Hepatocyte (in vitro differentiated cells): ENCODE results near the gene NKAIN2.

ENCODE experiments used
- CTCF ChIP-seq: fragments of 200-600 bp; sonication (generic); IDR thresholded peaks from 2 replicates; pipeline ENCODE4 v1.5.1; 2016; ENCODE audit warnings: antibody characterized with exemption, mild to moderate bottlenecking; ENCODE audit not compliant: poor library complexity
- EZH2 ChIP-seq: fragments of 200-600 bp; sonication (generic); IDR thresholded peaks from 2 replicates; pipeline ENCODE4 v1.6.1; 2016; ENCODE audit warnings: antibody characterized with exemption, mild to moderate bottlenecking, borderline replicate concordance

DNA sequence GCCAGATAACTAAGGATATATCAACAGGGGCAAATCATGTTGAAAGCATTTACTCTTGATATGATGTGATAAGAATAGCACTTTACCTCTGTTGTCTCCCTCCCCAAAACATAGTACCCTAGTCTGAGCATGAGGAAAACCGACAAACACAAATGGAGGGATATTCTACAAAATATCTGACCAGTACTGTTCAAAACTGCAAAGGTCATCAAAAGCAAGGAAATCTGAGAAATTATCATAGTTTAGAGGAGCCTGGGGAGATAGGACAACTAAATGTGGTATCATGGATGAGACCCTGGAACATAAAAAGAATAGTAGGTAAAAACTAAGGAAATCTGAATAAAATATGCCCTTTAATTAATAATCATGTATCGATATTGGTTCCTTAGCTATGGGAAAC is 675.2 kb downstream of the NKAIN2 start:
- no peak for TF ChIP-seq CTCF
- TF ChIP-seq EZH2: no peak
